Measurements from ENCODE around the gene RAD51AP1.

The RAD51AP1 gene

GRCh38 chr12:4540638-4541037 is 1.9 kb downstream of the RAD51AP1 start:
- peak overlapping the region; percentile 91 for H3K4me3 ChIP-seq (ENCODE audit: low read length, poor library complexity, severe bottlenecking)
- H3K36me3 ChIP-seq (ENCODE audit: insufficient read depth, low read length) = peaks cover 34% of the 10 kb centered on the region; the same call in 1 of the 2 replicates
- H3F3A ChIP-seq (ENCODE audit: low read depth) = no peaks in the 10 kb centered on the region
- H3K4me2 ChIP-seq (ENCODE audit: low read depth, low read length, poor library complexity, severe bottlenecking) = peak overlapping the region; percentile 83
- peak overlapping the region; percentile 97 for H3K9ac ChIP-seq (ENCODE audit: low read depth, low read length, poor library complexity, severe bottlenecking)
- no peak for TF ChIP-seq EZH2phosphoT487 (IDR thresholded peaks at IDR 0.05; ENCODE audit: borderline replicate concordance)
- TF ChIP-seq, protein P1, sequence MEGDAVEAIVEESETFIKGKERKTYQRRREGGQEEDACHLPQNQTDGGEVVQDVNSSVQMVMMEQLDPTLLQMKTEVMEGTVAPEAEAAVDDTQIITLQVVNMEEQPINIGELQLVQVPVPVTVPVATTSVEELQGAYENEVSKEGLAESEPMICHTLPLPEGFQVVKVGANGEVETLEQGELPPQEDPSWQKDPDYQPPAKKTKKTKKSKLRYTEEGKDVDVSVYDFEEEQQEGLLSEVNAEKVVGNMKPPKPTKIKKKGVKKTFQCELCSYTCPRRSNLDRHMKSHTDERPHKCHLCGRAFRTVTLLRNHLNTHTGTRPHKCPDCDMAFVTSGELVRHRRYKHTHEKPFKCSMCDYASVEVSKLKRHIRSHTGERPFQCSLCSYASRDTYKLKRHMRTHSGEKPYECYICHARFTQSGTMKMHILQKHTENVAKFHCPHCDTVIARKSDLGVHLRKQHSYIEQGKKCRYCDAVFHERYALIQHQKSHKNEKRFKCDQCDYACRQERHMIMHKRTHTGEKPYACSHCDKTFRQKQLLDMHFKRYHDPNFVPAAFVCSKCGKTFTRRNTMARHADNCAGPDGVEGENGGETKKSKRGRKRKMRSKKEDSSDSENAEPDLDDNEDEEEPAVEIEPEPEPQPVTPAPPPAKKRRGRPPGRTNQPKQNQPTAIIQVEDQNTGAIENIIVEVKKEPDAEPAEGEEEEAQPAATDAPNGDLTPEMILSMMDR (conservative IDR thresholded peaks at IDR 0.05; ENCODE audit: low read length) = no peak
- H3K9me3 ChIP-seq (ENCODE audit: insufficient read depth, low read depth, low read length) = no peaks in the 10 kb centered on the region
- peaks cover 87% of the 10 kb centered on the region for H3K79me2 ChIP-seq (ENCODE audit: insufficient read depth, low read length)
- no peaks in the 10 kb centered on the region for H3K27me3 ChIP-seq (ENCODE audit: insufficient read depth, low read length, poor library complexity, severe bottlenecking)
- no peak overlapping the region for H2AFZ ChIP-seq (ENCODE audit: low read length)
- H3K9me2 ChIP-seq (replicated peaks; ENCODE audit: low read depth, low read length) = no peaks in the 10 kb centered on the region
- H3K4me1 ChIP-seq (ENCODE audit: insufficient read depth, low read length, poor library complexity, severe bottlenecking) = peaks cover 62% of the 10 kb centered on the region
- H4K20me1 ChIP-seq (ENCODE audit: insufficient read depth, low read length, poor library complexity, severe bottlenecking) = peaks cover 25% of the 10 kb centered on the region

GRCh38 chr12:4545195-4545594 is 6.5 kb downstream of the RAD51AP1 start:
- peaks cover 46% of the 10 kb centered on the region for H3K4me1 ChIP-seq (ENCODE audit: insufficient read depth, low read length, poor library complexity, severe bottlenecking)
- peaks cover 49% of the 10 kb centered on the region for H3K79me2 ChIP-seq (ENCODE audit: insufficient read depth, low read length)
- peaks cover 78% of the 10 kb centered on the region; the same call in 1 of the 2 replicates for H3K36me3 ChIP-seq (ENCODE audit: insufficient read depth, low read length)
- H3K4me3 ChIP-seq (ENCODE audit: low read length, poor library complexity, severe bottlenecking) = no peak overlapping the region
- TF ChIP-seq EZH2phosphoT487 (IDR thresholded peaks at IDR 0.05; ENCODE audit: borderline replicate concordance) = no peak
- TF ChIP-seq, protein P1 (conservative IDR thresholded peaks at IDR 0.05; ENCODE audit: low read length) = no peak
- no peak overlapping the region for H2AFZ ChIP-seq (ENCODE audit: low read length)
- no peaks in the 10 kb centered on the region for H3K27me3 ChIP-seq (ENCODE audit: insufficient read depth, low read length, poor library complexity, severe bottlenecking)
- H3K4me2 ChIP-seq (ENCODE audit: low read depth, low read length, poor library complexity, severe bottlenecking) = peak overlapping the region; percentile 35
- H3K9ac ChIP-seq (ENCODE audit: low read depth, low read length, poor library complexity, severe bottlenecking) = no peak overlapping the region
- no peaks in the 10 kb centered on the region for H3F3A ChIP-seq (ENCODE audit: low read depth)
- no peaks in the 10 kb centered on the region for H3K9me2 ChIP-seq (replicated peaks; ENCODE audit: low read depth, low read length)
- H3K9me3 ChIP-seq (ENCODE audit: insufficient read depth, low read depth, low read length) = no peaks in the 10 kb centered on the region
- peaks cover 27% of the 10 kb centered on the region for H4K20me1 ChIP-seq (ENCODE audit: insufficient read depth, low read length, poor library complexity, severe bottlenecking)

DNA sequence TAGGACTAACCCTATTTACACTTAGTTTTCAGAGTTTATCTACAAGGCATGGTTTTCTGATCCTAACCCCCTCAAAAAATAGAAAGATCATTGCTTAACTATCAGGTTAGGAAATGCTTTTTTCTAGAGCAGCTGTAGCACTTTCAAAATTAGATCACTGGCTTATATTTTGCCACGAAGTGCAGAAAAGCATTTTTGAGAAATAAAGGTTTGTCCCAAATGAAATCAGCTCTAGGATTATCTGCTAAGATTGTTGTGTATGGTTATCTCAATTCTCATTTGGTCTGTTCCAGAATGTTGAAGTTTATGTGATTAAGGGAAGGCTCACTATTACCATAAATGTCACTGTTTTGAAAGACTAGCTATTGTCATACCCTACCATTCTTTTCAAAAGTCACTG is 13.5 kb downstream of the RAD51AP1 start:
- Histone ChIP-seq H3K79me2 (ENCODE audit: insufficient read depth, low read length) (peaks cover 7% of the 10 kb centered on the region; the same call in 1 of the 2 replicates), H3K27me3 (ENCODE audit: insufficient read depth, low read length, poor library complexity, severe bottlenecking) (no peaks in the 10 kb centered on the region), H3K4me3 (ENCODE audit: low read length, poor library complexity, severe bottlenecking) (no peak overlapping the region), H3K4me2 (ENCODE audit: low read depth, low read length, poor library complexity, severe bottlenecking) (no peak overlapping the region), H3K9ac (ENCODE audit: low read depth, low read length, poor library complexity, severe bottlenecking) (no peak overlapping the region), H3F3A (ENCODE audit: low read depth) (no peaks in the 10 kb centered on the region), H3K4me1 (ENCODE audit: insufficient read depth, low read length, poor library complexity, severe bottlenecking) (no peaks in the 10 kb centered on the region), H3K9me2 (replicated peaks; ENCODE audit: low read depth, low read length) (no peaks in the 10 kb centered on the region), H3K36me3 (ENCODE audit: insufficient read depth, low read length) (peaks cover 86% of the 10 kb centered on the region; the same call in 1 of the 2 replicates), H2AFZ (ENCODE audit: low read length) (no peak overlapping the region), H3K9me3 (ENCODE audit: insufficient read depth, low read depth, low read length) (no peaks in the 10 kb centered on the region), H4K20me1 (ENCODE audit: insufficient read depth, low read length, poor library complexity, severe bottlenecking) (no peaks in the 10 kb centered on the region)
- no peak for TF ChIP-seq EZH2phosphoT487 (IDR thresholded peaks at IDR 0.05; ENCODE audit: borderline replicate concordance)
- TF ChIP-seq, protein P1 (conservative IDR thresholded peaks at IDR 0.05; ENCODE audit: low read length) = no peak
